Measurements from ENCODE around the gene DFFB. TPM values are rescaled to one million over a fixed set of nuclear protein-coding genes. Genes with fewer than 3 reads are reported as not detected.

DFFB gene
- polyA plus RNA-seq, 1 donor from 2014 or later: 20.2 TPM

- no peaks in the 10 kb centered on the region for H3F3A ChIP-seq (ENCODE audit: insufficient read depth, low read length, poor library complexity, severe bottlenecking)
- H3K9me2 ChIP-seq (ENCODE audit: insufficient read depth, low read length): no peaks in the 10 kb centered on the region
- H3K79me2 ChIP-seq (replicated peaks; ENCODE audit: insufficient read depth, low read length): peaks cover 42% of the 10 kb centered on the region
- peak within 1 kb of the TSS; percentile 60 for H3K4me2 ChIP-seq (ENCODE audit: low read length)
- no peaks in the 10 kb centered on the region for H3K36me3 ChIP-seq (ENCODE audit: insufficient read depth, low read length)
- H2AFZ ChIP-seq (ENCODE audit: low read depth, low read length): peak within 1 kb of the TSS; percentile 97
- H3K27me3 ChIP-seq (ENCODE audit: insufficient read depth, low read depth, low read length): no peaks in the 10 kb centered on the region
- peak within 1 kb of the TSS; percentile 93 for H3K4me3 ChIP-seq (ENCODE audit: low read length)
- H3K27ac ChIP-seq (ENCODE audit: low read length): peak within 1 kb of the TSS; percentile 93
- no peaks in the 10 kb centered on the region for H3K9me3 ChIP-seq (ENCODE audit: low read length)
- peak within 1 kb of the TSS; percentile 89 for H3K9ac ChIP-seq (ENCODE audit: low read length)
- H4K20me1 ChIP-seq (ENCODE audit: insufficient read depth): no peaks in the 10 kb centered on the region
- peak; percentile 55 for TF ChIP-seq TAF1 (IDR thresholded peaks at IDR 0.05; ENCODE audit: low read depth)
- TF ChIP-seq EZH2 (IDR thresholded peaks at IDR 0.05; ENCODE audit: borderline replicate concordance, insufficient read depth, low read length, poor library complexity, severe bottlenecking): no peak
- no peak for TF ChIP-seq SMC3 (conservative IDR thresholded peaks at IDR 0.05; ENCODE audit: poor library complexity)
- TF ChIP-seq CTCF (IDR thresholded peaks at IDR 0.05; ENCODE audit: poor library complexity, severe bottlenecking): peak; percentile 61
- peak; percentile 48 for TF ChIP-seq EP300 (conservative IDR thresholded peaks at IDR 0.05; ENCODE audit: poor library complexity, severe bottlenecking)
- peak; percentile 88 for TF ChIP-seq POLR2AphosphoS5 (IDR thresholded peaks at IDR 0.05)
- peak; percentile 64 for TF ChIP-seq MXI1 (conservative IDR thresholded peaks at IDR 0.05; ENCODE audit: poor library complexity, severe bottlenecking)
Measured at GRCh38 chr1:3900150-3900968, 43.1 kb downstream of the DFFB start, which contains the start of gene C1orf174. Gene C1orf174 (minus strand): TSS chr1:3900272. CDS start chr1:3900186, 86 bp downstream.

DNA sequence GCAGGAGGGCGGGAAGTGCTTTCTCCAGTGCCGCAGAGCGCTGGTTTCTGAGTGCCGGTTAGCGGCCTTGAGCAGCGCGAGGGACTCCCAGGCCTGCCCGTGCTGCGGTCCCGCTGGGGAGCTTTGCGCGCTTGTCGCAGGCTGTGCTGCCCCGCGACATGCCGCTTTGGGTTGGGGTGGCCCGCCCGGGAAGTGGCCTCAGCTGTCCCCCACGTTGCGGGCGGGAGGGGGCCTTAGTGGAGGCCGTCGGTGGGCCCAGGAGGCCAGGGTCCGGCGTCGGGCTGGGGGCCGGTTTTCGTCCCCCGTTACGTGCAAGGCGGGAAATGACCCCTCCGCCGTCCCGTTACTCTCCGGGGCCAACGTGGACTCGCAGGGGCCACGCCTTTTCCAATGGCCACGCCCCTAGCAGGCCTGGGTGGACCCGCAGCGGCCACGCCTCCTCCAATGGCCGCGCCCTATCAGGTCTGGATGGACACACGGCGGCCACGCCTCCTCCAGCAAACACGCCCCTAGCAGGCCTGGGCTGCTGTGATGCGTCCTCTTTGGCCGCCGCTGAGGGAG lies 43.8 kb downstream of the DFFB start:
- TF ChIP-seq TAF1 (IDR thresholded peaks at IDR 0.05; ENCODE audit: low read depth) (peak; percentile 69), RAD21 (conservative IDR thresholded peaks at IDR 0.05) (peak; percentile 67), CTCF (IDR thresholded peaks at IDR 0.05; ENCODE audit: poor library complexity, severe bottlenecking) (peak; percentile 3), POLR2AphosphoS5 (IDR thresholded peaks at IDR 0.05) (peak; percentile 78), EP300 (conservative IDR thresholded peaks at IDR 0.05; ENCODE audit: poor library complexity, severe bottlenecking) (no peak), SMC3 (conservative IDR thresholded peaks at IDR 0.05; ENCODE audit: poor library complexity) (peak; percentile 68), MXI1 (conservative IDR thresholded peaks at IDR 0.05; ENCODE audit: poor library complexity, severe bottlenecking) (peak; percentile 59), EZH2 (IDR thresholded peaks at IDR 0.05; ENCODE audit: borderline replicate concordance, insufficient read depth, low read length, poor library complexity, severe bottlenecking) (no peak), REST (IDR thresholded peaks at IDR 0.05; ENCODE audit: borderline replicate concordance) (no peak)

More for the DNA sequence above, 43.8 kb downstream of the DFFB start:
- Histone ChIP-seq H3K4me3 (ENCODE audit: low read length) (peak overlapping the region; percentile 93), H3K79me2 (replicated peaks; ENCODE audit: insufficient read depth, low read length) (peaks cover 36% of the 10 kb centered on the region), H3K9me3 (ENCODE audit: low read length) (no peaks in the 10 kb centered on the region), H3K9me2 (ENCODE audit: insufficient read depth, low read length) (no peaks in the 10 kb centered on the region), H3F3A (ENCODE audit: insufficient read depth, low read length, poor library complexity, severe bottlenecking) (no peaks in the 10 kb centered on the region), H3K9ac (ENCODE audit: low read length) (peak overlapping the region; percentile 81), H3K4me2 (ENCODE audit: low read length) (peak overlapping the region; percentile 45), H3K27me3 (ENCODE audit: insufficient read depth, low read depth, low read length) (no peaks in the 10 kb centered on the region), H2AFZ (ENCODE audit: low read depth, low read length) (peak overlapping the region; percentile 97), H3K36me3 (ENCODE audit: insufficient read depth, low read length) (no peaks in the 10 kb centered on the region), H4K20me1 (ENCODE audit: insufficient read depth) (no peaks in the 10 kb centered on the region), H3K27ac (ENCODE audit: low read length) (peak overlapping the region; percentile 93)

Measured in neural cell (in vitro differentiated cells).